NCI-H146 treated with DMSO at 0.1 percent for 48 hours (cell line): Measurements from ENCODE around the gene DNAJC16.

Source experiments
- DNase-seq: peaks from one replicate; lab custom pipeline; 2025; ENCODE audit not compliant: unreplicated experiment; lab: John Stamatoyannopoulos, UW

The DNAJC16 gene

DNA sequence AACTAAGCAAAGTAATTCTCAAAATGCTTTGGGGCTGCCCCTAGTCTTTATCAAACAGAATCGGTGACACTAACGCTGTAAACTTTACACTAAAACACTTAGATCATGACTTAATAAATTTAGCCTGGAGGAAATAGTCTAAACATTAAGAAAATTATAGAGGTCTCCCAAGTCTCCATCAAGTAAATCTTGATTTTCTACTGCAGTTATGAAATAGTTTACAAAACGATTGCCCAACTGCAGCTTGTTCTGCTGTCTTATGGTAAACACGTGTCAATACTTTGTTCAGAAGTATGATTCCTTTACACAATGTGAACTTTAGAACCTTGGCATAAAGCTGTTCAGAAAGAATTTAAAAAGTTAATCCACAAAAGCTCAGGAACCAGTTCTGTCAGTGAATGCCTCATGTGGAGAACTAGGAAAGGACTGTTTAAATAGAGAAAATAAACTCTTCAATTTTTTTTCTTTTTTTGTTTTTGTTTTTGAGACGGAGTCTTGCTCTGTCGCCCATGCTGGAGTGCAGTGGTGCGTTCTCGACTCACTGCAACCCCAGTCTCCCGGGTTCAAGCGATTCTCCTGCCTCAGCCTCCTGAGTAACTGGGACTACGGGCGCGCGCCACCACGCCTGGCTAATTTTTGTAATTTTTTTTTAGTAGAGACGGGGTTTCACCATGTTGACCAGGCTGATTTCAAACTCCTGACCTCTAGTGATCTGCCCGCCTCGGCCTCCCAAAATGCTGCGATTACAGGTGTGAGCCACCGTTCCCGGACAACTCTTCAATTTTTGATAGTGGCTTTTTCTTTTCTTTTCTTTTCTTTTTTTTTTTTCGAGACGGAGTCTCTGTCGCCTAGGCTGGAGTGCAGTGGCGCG lies 92.2 kb downstream of the DNAJC16 start:
- DNase-seq = no peak

DNA sequence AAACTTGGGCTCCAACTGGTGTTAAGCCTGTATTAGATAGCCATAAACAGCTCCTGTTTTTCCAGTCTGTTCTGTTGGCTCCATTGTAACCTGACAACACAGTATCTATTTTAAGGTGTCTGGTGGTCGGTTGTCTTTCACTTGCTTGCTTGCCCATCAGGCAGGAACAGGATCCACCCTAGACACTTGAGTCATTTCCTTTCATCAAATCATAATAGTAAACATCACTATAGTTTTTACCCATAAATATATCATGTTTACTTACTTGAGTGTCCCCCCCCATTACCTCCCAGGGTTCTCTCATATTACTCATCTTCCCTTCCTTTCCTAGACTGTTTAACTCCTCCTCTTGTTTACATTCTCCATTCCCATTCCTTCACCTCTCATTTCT lies 93.5 kb downstream of the DNAJC16 start:
- no peak for DNase-seq

DNA sequence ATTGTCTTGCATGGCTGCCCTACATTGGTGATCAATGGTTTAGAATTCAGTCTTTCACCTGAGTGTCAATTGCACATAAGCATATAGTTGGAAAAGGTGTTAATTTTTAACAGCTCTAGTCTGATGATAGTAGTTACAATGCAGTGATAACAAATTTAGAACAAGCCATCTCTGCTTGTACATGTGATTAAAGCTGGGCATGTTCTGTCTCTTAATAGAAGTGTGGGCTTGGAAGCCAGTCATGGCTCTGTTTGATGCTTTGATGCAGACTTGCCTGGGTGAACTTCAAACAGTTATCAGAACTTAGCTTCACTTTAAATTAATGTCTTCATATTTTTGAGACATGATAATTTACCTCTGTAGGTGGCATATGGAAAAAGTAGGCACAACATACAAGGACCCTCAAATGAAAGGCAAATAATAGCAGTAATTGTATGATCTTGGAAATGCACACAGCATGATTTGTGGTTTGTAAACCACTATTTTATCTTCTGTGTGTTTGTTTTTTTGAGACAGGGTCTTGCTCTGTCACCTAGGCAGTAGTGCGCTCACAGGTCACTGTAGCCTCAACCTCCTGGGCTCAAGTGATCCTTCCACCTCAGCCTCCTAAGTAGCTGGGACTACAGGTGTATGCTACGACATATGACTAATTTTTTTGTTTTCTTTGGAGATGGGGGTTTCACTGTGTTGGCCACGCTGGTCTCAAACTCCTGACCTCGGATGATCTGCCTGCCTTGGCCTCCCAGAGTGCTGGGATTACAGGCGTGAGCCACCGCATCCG lies 94.4 kb downstream of the DNAJC16 start:
- DNase-seq = no peak

DNA sequence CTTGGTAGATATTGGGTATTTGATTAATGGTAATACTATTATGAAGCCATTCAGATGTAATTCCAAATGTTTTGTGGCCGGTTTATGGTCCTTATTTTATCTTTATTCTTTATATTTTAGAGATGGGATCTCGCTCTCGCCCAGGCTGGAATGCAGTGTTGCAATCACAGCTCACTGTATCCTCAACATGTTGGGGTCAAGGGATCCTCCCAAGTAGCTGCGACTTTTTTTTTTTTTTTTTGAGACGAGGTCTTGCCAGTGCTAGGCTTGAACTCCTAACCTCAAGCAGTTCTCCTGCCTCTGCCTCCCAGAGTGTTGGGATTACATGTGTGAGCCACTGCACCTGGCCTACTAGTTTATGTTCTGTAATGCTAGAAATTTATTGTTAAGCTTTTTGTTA lies 95.3 kb downstream of the DNAJC16 start:
- no peak for DNase-seq

DNA sequence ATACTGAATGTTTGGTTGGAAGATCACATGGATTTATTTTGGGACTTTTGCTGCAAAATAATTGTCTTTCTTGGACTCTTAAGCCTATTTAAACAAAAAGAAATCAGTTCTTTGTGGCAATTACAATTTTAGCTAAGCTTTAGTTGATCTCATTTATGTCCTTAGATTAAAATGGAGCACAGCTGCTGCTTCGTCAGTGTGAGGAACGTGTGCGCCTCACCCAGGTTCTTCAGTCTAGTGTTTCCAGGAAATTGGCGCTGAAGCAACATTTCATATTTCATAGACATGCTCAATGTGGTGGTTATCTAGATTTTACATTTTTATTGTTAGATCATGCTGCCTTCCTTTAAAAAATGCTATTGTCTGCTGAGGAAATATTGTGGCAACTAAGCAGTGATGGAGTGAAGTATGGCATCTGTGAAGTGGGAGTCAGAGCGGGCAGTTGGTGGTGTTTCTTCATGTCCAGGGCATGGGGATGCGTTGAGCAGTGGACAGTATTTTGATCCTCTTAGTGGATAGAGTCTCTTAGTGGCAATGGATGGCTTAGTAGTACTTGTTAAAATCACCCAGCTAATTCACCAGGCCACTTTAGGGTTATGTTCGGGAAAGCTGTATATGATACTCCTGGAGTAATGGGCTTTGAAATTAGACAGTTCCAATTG lies 96.2 kb downstream of the DNAJC16 start:
- no peak for DNase-seq

DNA sequence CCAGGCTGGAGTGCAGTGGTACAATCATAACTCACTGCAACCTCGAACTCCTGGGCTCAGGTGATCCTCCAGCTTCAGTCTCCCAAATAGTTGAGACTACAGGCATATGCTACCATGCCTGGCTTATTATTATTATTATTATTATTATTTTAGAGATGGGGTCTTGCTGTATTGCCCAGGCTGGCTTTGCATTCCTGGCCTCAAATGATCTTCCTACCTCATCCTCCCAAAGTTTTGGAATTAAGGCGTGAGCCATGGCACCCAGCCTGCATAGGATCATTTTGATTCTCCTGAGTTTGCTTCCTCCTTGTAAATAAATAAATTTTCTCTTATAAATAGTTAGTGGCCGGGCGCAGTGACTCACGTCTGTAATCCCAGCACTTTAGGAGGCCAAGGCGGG lies 96.8 kb downstream of the DNAJC16 start:
- no peak for DNase-seq

DNA sequence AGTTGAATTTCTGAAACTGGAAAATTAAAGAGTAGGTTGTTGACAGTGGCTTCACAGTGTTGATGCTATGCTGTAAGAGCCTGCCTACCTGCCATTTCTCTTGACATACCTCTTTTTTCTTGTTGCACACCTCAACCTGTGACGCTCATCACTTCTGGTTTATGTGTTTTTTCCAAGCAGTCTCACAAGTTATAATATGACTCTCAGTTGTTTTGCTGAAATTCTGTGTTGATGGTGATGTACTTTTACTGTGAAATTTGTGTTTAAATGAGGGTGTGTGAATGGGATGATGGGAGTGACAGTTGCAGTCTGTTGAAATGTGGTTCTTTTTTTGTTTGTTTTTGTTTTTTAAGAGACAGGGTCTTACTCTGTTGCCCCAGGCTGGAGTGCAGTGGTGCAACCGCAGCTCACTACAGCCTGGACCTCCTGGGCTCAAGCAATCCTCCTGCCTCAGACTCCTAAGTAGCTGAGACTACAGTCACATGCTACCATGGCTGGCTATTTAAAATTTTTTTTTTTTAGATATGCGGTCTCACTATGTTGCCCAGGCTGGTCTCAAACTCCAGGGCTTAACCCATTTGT lies 97.6 kb downstream of the DNAJC16 start:
- DNase-seq = no peak

DNA sequence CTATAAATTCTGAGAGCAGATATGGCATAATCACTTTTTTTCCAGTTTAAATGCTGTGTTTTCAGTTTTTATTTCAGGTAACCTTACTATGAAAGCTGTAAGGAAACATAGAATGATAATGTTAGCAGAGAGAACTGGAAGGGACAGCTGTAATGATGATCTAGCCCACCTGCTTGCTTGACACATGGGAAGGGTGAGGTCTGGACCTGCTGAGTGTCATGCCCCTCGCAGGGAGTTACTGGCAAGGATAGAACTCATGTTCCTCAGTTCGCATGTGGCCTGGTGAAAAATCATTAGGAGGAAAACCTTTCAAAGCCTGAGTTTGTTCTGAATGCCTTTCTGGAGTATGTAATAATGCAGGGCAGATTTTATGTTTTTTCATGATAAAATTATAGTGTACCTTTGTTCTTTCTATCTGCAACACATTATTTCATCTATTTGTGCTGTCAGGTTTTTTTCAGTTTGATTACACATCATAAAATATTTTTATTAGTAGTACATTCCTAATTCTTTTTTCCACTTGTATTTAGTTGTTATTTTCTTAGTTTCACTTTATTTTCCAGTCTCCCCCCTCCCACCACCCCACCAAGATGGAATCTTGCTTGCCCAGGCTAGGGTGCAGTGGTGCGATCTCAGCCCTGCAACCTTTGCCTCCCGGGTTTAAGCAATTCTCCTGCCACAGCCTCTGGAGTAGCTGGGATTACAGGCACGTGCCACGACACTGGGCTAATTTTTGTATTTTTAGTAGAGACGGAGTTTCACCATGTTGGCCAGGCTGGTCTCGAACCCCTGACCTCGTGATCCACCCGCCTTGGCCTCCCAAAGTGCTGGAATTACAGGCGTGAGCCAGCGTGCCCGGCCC lies 98.6 kb downstream of the DNAJC16 start:
- DNase-seq = no peak
